Mesenchymal stem cell (in vitro differentiated cells and primary cell): ENCODE data around the gene CKAP2L.

Experiments used
- DNase-seq: peaks from one replicate; pipeline ENCODE4 v3.0.0-alpha.2; 2013
- H2AFZ ChIP-seq: one replicate; pipeline ENCODE4 v1.6.1; 2013; ENCODE audit warnings: low read depth, mild to moderate bottlenecking, control low read depth, inconsistent platforms, low read length, moderate library complexity
- H2AK5ac ChIP-seq: 2 replicates; pipeline ENCODE4 v1.6.1; 2013; ENCODE audit warnings: low read length, moderate library complexity, mild to moderate bottlenecking, inconsistent platforms; ENCODE audit not compliant: severe bottlenecking
- H2BK120ac ChIP-seq: one replicate; pipeline ENCODE4 v1.6.1; 2013; ENCODE audit warnings: low read depth, mild to moderate bottlenecking, inconsistent platforms, low read length, moderate library complexity
- H2BK12ac ChIP-seq, 2 experiments: one replicate each; pipeline ENCODE4 v1.6.1; 2013; ENCODE audit warnings: inconsistent platforms in 2 of 2, low read length in 2 of 2, mild to moderate bottlenecking in 2 of 2, moderate library complexity in 2 of 2, control low read depth in 1 of 2
- H2BK15ac ChIP-seq: one replicate; pipeline ENCODE4 v1.6.1; 2013; ENCODE audit warnings: mild to moderate bottlenecking, low read depth, inconsistent platforms; ENCODE audit not compliant: poor library complexity, severe bottlenecking
- H2BK5ac ChIP-seq: 2 replicates; pipeline ENCODE4 v1.6.1; 2013; ENCODE audit warnings: low read depth, mild to moderate bottlenecking, low read length, control low read depth, inconsistent platforms; ENCODE audit not compliant: poor library complexity, severe bottlenecking
- H3K14ac ChIP-seq, 2 experiments: one replicate each; pipeline ENCODE4 v1.6.1; 2013; ENCODE audit warnings: inconsistent platforms in 2 of 2, low read length in 2 of 2, control low read depth in 1 of 2, mild to moderate bottlenecking in 1 of 2, moderate library complexity in 1 of 2
- H3K18ac ChIP-seq, 2 experiments: one replicate each; pipeline ENCODE4 v1.6.1; 2013; ENCODE audit warnings: inconsistent platforms in 2 of 2, low read length in 2 of 2, control low read depth in 1 of 2, low read depth in 1 of 2, mild to moderate bottlenecking in 1 of 2
- H3K23ac ChIP-seq, 2 experiments: one replicate each; pipeline ENCODE4 v1.6.1; 2013; ENCODE audit warnings: inconsistent platforms in 2 of 2, low read length in 2 of 2, mild to moderate bottlenecking in 2 of 2, moderate library complexity in 2 of 2, control low read depth in 1 of 2
- H3K27ac ChIP-seq: 2 replicates; pipeline ENCODE4 v1.5.1; 2013; ENCODE audit warnings: mild to moderate bottlenecking, moderate library complexity, low read length, control low read depth, inconsistent platforms; ENCODE audit not compliant: poor library complexity, severe bottlenecking
- H3K27me3 ChIP-seq, 2 experiments: 2 replicates each; pipeline versions ENCODE4 v1.6.1 to v1.7.0; 2013; ENCODE audit warnings: low read length in 2 of 2, mild to moderate bottlenecking in 2 of 2, moderate library complexity in 2 of 2, control low read depth in 1 of 2, inconsistent platforms in 1 of 2; ENCODE audit not compliant: control insufficient read depth in 1 of 2, insufficient read depth in 1 of 2
- H3K36me3 ChIP-seq, 2 experiments: 2 replicates each; pipeline versions ENCODE4 v1.6.1 to v1.7.0; 2013; ENCODE audit warnings: low read length in 2 of 2, control low read depth in 1 of 2, inconsistent platforms in 1 of 2, low read depth in 1 of 2, mild to moderate bottlenecking in 1 of 2; ENCODE audit not compliant: insufficient read depth in 2 of 2, control insufficient read depth in 1 of 2
- H3K4ac ChIP-seq, 2 experiments: one replicate each; pipeline ENCODE4 v1.6.1; 2013; ENCODE audit warnings: inconsistent platforms in 2 of 2, low read length in 2 of 2, mild to moderate bottlenecking in 2 of 2, moderate library complexity in 2 of 2, control low read depth in 1 of 2, low read depth in 1 of 2
- H3K4me1 ChIP-seq: 2 replicates; pipeline ENCODE4 v1.6.1; 2013; ENCODE audit warnings: low read depth, low read length, control low read depth; ENCODE audit not compliant: control insufficient read depth, insufficient read depth
- H3K4me2 ChIP-seq: 2 replicates; pipeline ENCODE4 v1.6.1; 2013; ENCODE audit warnings: low read length, mild to moderate bottlenecking, inconsistent platforms; ENCODE audit not compliant: poor library complexity, severe bottlenecking
- H3K4me3 ChIP-seq, 2 experiments: 2 replicates each; pipeline versions ENCODE4 v1.5.1 to v1.7.0; 2013; ENCODE audit warnings: low read length in 2 of 2, mild to moderate bottlenecking in 2 of 2, control low read depth in 1 of 2, low read depth in 1 of 2; ENCODE audit not compliant: insufficient read depth in 1 of 2
- H3K79me1 ChIP-seq: replicated peaks from 2 replicates; pipeline ENCODE4 v1.6.1; 2013; ENCODE audit warnings: mild to moderate bottlenecking, control low read depth, low read length, inconsistent platforms; ENCODE audit not compliant: poor library complexity, severe bottlenecking
- H3K9ac ChIP-seq: 2 replicates; pipeline ENCODE4 v1.7.0; 2013; ENCODE audit warnings: mild to moderate bottlenecking, low read length, moderate library complexity
- H3K9me3 ChIP-seq: 2 replicates; pipeline ENCODE4 v1.7.0; 2013; ENCODE audit warnings: mild to moderate bottlenecking, low read length; ENCODE audit not compliant: control insufficient read depth
- H4K8ac ChIP-seq: one replicate; pipeline ENCODE4 v1.6.1; 2013; ENCODE audit warnings: inconsistent platforms, mild to moderate bottlenecking, low read length, moderate library complexity
- H4K91ac ChIP-seq: one replicate; pipeline ENCODE4 v1.6.1; 2013; ENCODE audit warnings: mild to moderate bottlenecking, low read length, inconsistent platforms
- WGBS: methylation state at CpG from one replicate; pipeline ENCODE4 v1.1.7; 2013; ENCODE audit warnings: mixed read lengths; 5-methylcytosine and 5-hydroxymethylcytosine counted together

CKAP2L gene

GRCh38 chr2:112782234-112782799, 17.9 kb upstream of the CKAP2L start:
- no peak overlapping the region for H2BK5ac ChIP-seq
- no peak overlapping the region for H3K4me2 ChIP-seq
- no peaks in the 10 kb centered on the region for H3K9me3 ChIP-seq
- H2AFZ ChIP-seq = no peak overlapping the region
- no peak overlapping the region for H3K27ac ChIP-seq
- no peak overlapping the region for H3K23ac ChIP-seq
- no peak overlapping the region for H4K91ac ChIP-seq
- no peak overlapping the region for H2AK5ac ChIP-seq
- H3K27me3 ChIP-seq = no peaks in the 10 kb centered on the region
- no peak overlapping the region for H4K8ac ChIP-seq
- no peaks in the 10 kb centered on the region for H3K4me1 ChIP-seq
- no peak overlapping the region for H3K4me3 ChIP-seq
- H3K36me3 ChIP-seq = no peaks in the 10 kb centered on the region
- no peak for DNase-seq
- H3K79me1 ChIP-seq = no peaks in the 10 kb centered on the region
- no peak overlapping the region for H3K4ac ChIP-seq
- no peak overlapping the region for H3K18ac ChIP-seq
- H2BK15ac ChIP-seq = no peak overlapping the region
- no peak overlapping the region for H3K14ac ChIP-seq
- no peak overlapping the region for H3K9ac ChIP-seq
- H2BK12ac ChIP-seq = no peak overlapping the region
- 72% methylated on average over 3 of the region's 3 CpGs for WGBS
- no peak overlapping the region for H2BK120ac ChIP-seq

- H3K4me3 ChIP-seq = no peak overlapping the region
- 100% methylated on average over 1 of the region's 1 CpG for WGBS
- H3K4ac ChIP-seq = no peak overlapping the region
- no peaks in the 10 kb centered on the region for H3K4me1 ChIP-seq
- H2AFZ ChIP-seq = no peak overlapping the region
- no peak overlapping the region for H3K4me2 ChIP-seq
- no peak overlapping the region for H3K9ac ChIP-seq
- H3K9me3 ChIP-seq = no peaks in the 10 kb centered on the region
- no peak overlapping the region for H4K91ac ChIP-seq
- H3K36me3 ChIP-seq = no peaks in the 10 kb centered on the region
- H3K14ac ChIP-seq = no peak overlapping the region
- H3K27ac ChIP-seq = no peak overlapping the region
- no peak overlapping the region for H2BK12ac ChIP-seq
- H2BK15ac ChIP-seq = no peak overlapping the region
- H2BK5ac ChIP-seq = no peak overlapping the region
- H3K18ac ChIP-seq = no peak overlapping the region
- no peak overlapping the region for H2BK120ac ChIP-seq
- no peaks in the 10 kb centered on the region for H3K79me1 ChIP-seq
- no peak overlapping the region for H2AK5ac ChIP-seq
- H3K23ac ChIP-seq = no peak overlapping the region
- no peak for DNase-seq
- H4K8ac ChIP-seq = no peak overlapping the region
- no peaks in the 10 kb centered on the region for H3K27me3 ChIP-seq
Measured at GRCh38 chr2:112779598-112779997, 15.2 kb upstream of the CKAP2L start.

- Histone ChIP-seq H3K4me3 (no peak overlapping the region), H3K4me2 (no peak overlapping the region), H3K4ac (no peak overlapping the region), H2BK5ac (no peak overlapping the region), H4K91ac (no peak overlapping the region), H3K27ac (no peak overlapping the region), H3K14ac (no peak overlapping the region), H3K79me1 (no peaks in the 10 kb centered on the region), H3K36me3 (no peaks in the 10 kb centered on the region), H3K27me3 (no peaks in the 10 kb centered on the region), H3K4me1 (no peaks in the 10 kb centered on the region), H3K9me3 (no peaks in the 10 kb centered on the region), H3K9ac (no peak overlapping the region), H3K23ac (no peak overlapping the region), H3K18ac (no peak overlapping the region), H2BK12ac (no peak overlapping the region), H4K8ac (no peak overlapping the region), H2BK15ac (no peak overlapping the region), H2BK120ac (no peak overlapping the region), H2AFZ (no peak overlapping the region), H2AK5ac (no peak overlapping the region)
- DNase-seq = no peak
Measured at GRCh38 chr2:112777036-112777435, 12.6 kb upstream of the CKAP2L start.

DNA sequence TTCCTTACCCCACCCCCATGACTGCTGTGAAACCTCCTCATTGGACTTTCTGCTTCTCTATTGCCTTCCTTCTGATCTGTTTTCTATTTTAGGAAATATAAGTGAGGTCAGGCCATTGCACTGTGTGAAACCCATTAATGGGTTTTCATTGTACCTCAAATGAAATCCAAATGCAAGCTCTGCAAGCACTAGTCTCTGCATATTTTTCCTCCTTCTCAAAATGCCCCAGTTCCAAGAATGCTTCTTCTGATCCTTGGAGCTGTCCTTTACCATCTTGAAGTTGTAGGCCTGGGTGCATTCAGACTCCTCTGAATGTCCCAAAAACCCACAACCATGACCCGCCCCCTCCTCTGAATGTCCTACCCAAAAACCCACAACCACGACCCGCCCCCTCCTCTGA, 11.7 kb upstream of the CKAP2L start:
- Histone ChIP-seq H3K4me3 (no peak overlapping the region), H3K4me2 (no peak overlapping the region), H3K9me3 (no peaks in the 10 kb centered on the region), H3K14ac (no peak overlapping the region), H3K27ac (no peak overlapping the region), H3K23ac (no peak overlapping the region), H3K36me3 (no peaks in the 10 kb centered on the region), H4K8ac (no peak overlapping the region), H3K4ac (no peak overlapping the region), H2AK5ac (no peak overlapping the region), H2BK12ac (no peak overlapping the region), H3K9ac (no peak overlapping the region), H3K4me1 (no peaks in the 10 kb centered on the region), H4K91ac (no peak overlapping the region), H3K18ac (no peak overlapping the region), H2BK120ac (no peak overlapping the region), H2AFZ (no peak overlapping the region), H2BK15ac (no peak overlapping the region), H3K79me1 (no peaks in the 10 kb centered on the region), H3K27me3 (no peaks in the 10 kb centered on the region), H2BK5ac (no peak overlapping the region)
- no CpG with 5 or more reads among the region's 3 CpGs for WGBS
- DNase-seq = no peak
